Mesendoderm (in vitro differentiated cells): ENCODE measurements around the gene GAS2L1.

Source experiments
- DNase-seq: peaks from one replicate; pipeline ENCODE4 v3.0.0; 2013
- H2AK5ac ChIP-seq: 2 replicates; pipeline ENCODE4 v1.6.1; 2013; ENCODE audit warnings: low read length, inconsistent platforms
- H2BK120ac ChIP-seq: 2 replicates; pipeline ENCODE4 v1.6.1; 2013; ENCODE audit warnings: low read depth, mild to moderate bottlenecking, low read length, moderate library complexity, mixed read lengths
- H2BK15ac ChIP-seq: replicated peaks from 2 replicates; pipeline ENCODE4 v1.6.1; 2013; ENCODE audit warnings: low read depth, mild to moderate bottlenecking, moderate library complexity
- H2BK5ac ChIP-seq: 2 replicates; pipeline ENCODE4 v1.6.1; 2013; ENCODE audit warnings: low read length, inconsistent platforms
- H3K18ac ChIP-seq: 2 replicates; pipeline ENCODE4 v1.6.1; 2013; ENCODE audit warnings: mild to moderate bottlenecking, low read length, mixed read lengths
- H3K23ac ChIP-seq: one replicate; pipeline ENCODE4 v1.6.1; 2013; ENCODE audit warnings: low read length
- H3K27ac ChIP-seq: 2 replicates; pipeline ENCODE4 v1.5.1; 2013; ENCODE audit warnings: low read depth, mild to moderate bottlenecking, inconsistent platforms, low read length, moderate library complexity
- H3K27me3 ChIP-seq: 2 replicates; pipeline ENCODE4 v1.6.1; 2013; ENCODE audit warnings: low read length, control low read depth, mild to moderate bottlenecking, inconsistent platforms; ENCODE audit not compliant: insufficient read depth, poor library complexity
- H3K36me3 ChIP-seq: 2 replicates; pipeline ENCODE4 v1.6.1; 2013; ENCODE audit warnings: low read length, inconsistent platforms; ENCODE audit not compliant: control insufficient read depth, insufficient read depth
- H3K4ac ChIP-seq: one replicate; pipeline ENCODE4 v1.6.1; 2013; ENCODE audit warnings: low read depth, mild to moderate bottlenecking, low read length, moderate library complexity
- H3K4me1 ChIP-seq: 2 replicates; pipeline ENCODE4 v1.6.1; 2013; ENCODE audit warnings: low read depth, low read length, inconsistent platforms; ENCODE audit not compliant: control insufficient read depth
- H3K4me2 ChIP-seq: 2 replicates; pipeline ENCODE4 v1.6.1; 2013; ENCODE audit warnings: low read length
- H3K4me3 ChIP-seq: 2 replicates; pipeline ENCODE4 v1.5.1; 2013; ENCODE audit warnings: mild to moderate bottlenecking, low read length
- H3K56ac ChIP-seq: one replicate; pipeline ENCODE4 v1.6.1; 2013; ENCODE audit warnings: low read length
- H3K79me1 ChIP-seq: 2 replicates; pipeline ENCODE4 v1.6.1; 2013; ENCODE audit warnings: low read length, inconsistent platforms
- H3K79me2 ChIP-seq: 2 replicates; pipeline ENCODE4 v1.6.1; 2013; ENCODE audit warnings: mild to moderate bottlenecking, low read length; ENCODE audit not compliant: control insufficient read depth, insufficient read depth
- H3K9ac ChIP-seq: 2 replicates; pipeline ENCODE4 v1.6.1; 2013; ENCODE audit warnings: low read length, inconsistent platforms
- H4K5ac ChIP-seq: one replicate; pipeline ENCODE4 v1.6.1; 2013; ENCODE audit warnings: low read length
- H4K8ac ChIP-seq: one replicate; pipeline ENCODE4 v1.6.1; 2013; ENCODE audit warnings: low read depth, mild to moderate bottlenecking, control low read depth, low read length, moderate library complexity
- WGBS: extraction: QIAGEN DNeasy Blood & Tissue Kit; methylation state at CpG from one replicate; pipeline ENCODE4 v1.1.7; 2013; ENCODE audit warnings: low lambda C conversion rate, missing lambda C conversion rate; ENCODE audit not compliant: insufficient coverage; ENCODE audit errors: extremely low coverage; 5-methylcytosine and 5-hydroxymethylcytosine counted together

Gene GAS2L1

GRCh38 chr22:29284196-29284595 is 22.3 kb upstream of the GAS2L1 start:
- Histone ChIP-seq H4K8ac (no peak overlapping the region), H3K4me2 (no peak overlapping the region), H3K18ac (no peak overlapping the region), H3K23ac (no peak overlapping the region), H3K79me1 (peaks cover 17% of the 10 kb centered on the region), H3K4me1 (no peaks in the 10 kb centered on the region), H3K4ac (no peak overlapping the region), H2AK5ac (no peak overlapping the region), H3K4me3 (no peak overlapping the region), H3K56ac (no peak overlapping the region), H4K5ac (no peak overlapping the region), H2BK120ac (no peak overlapping the region), H3K79me2 (peaks cover 37% of the 10 kb centered on the region), H3K9ac (no peak overlapping the region), H2BK5ac (no peak overlapping the region), H3K27ac (no peak overlapping the region), H3K27me3 (no peaks in the 10 kb centered on the region), H3K36me3 (peaks cover 32% of the 10 kb centered on the region), H2BK15ac (no peak overlapping the region)
- no peak for DNase-seq
- no CpG with 5 or more reads among the region's 3 CpGs for WGBS

GRCh38 chr22:29288837-29289236 is 17.6 kb upstream of the GAS2L1 start:
- Histone ChIP-seq H3K4ac (no peak overlapping the region), H3K36me3 (peaks cover 24% of the 10 kb centered on the region), H4K8ac (no peak overlapping the region), H2BK120ac (no peak overlapping the region), H3K9ac (no peak overlapping the region), H3K4me3 (no peak overlapping the region), H3K56ac (no peak overlapping the region), H3K27me3 (no peaks in the 10 kb centered on the region), H2AK5ac (no peak overlapping the region), H3K79me2 (peaks cover 29% of the 10 kb centered on the region), H3K4me2 (no peak overlapping the region), H3K4me1 (no peaks in the 10 kb centered on the region), H3K27ac (no peak overlapping the region), H2BK15ac (no peak overlapping the region), H4K5ac (no peak overlapping the region), H3K23ac (no peak overlapping the region), H3K18ac (no peak overlapping the region), H2BK5ac (no peak overlapping the region), H3K79me1 (peaks cover 21% of the 10 kb centered on the region)
- WGBS = no CpG with 5 or more reads among the region's 2 CpGs
- DNase-seq = no peak

- no peak overlapping the region for H4K5ac ChIP-seq
- no peak overlapping the region for H3K9ac ChIP-seq
- H3K4me2 ChIP-seq = no peak overlapping the region
- no peak overlapping the region for H2BK15ac ChIP-seq
- H3K23ac ChIP-seq = no peak overlapping the region
- DNase-seq = no peak
- H3K79me1 ChIP-seq = peaks cover 15% of the 10 kb centered on the region
- peaks cover 19% of the 10 kb centered on the region for H3K36me3 ChIP-seq
- H3K56ac ChIP-seq = no peak overlapping the region
- no peak overlapping the region for H3K27ac ChIP-seq
- no peak overlapping the region for H2BK5ac ChIP-seq
- H3K27me3 ChIP-seq = no peaks in the 10 kb centered on the region
- no peaks in the 10 kb centered on the region for H3K4me1 ChIP-seq
- H2AK5ac ChIP-seq = no peak overlapping the region
- H3K79me2 ChIP-seq = peaks cover 23% of the 10 kb centered on the region
- WGBS = no CpG with 5 or more reads among the region's 5 CpGs
- no peak overlapping the region for H3K4ac ChIP-seq
- H4K8ac ChIP-seq = no peak overlapping the region
- H2BK120ac ChIP-seq = no peak overlapping the region
- no peak overlapping the region for H3K4me3 ChIP-seq
- no peak overlapping the region for H3K18ac ChIP-seq
These were observed 16.4 kb upstream of the GAS2L1 start for GRCh38 chr22:29290061-29290460.

GRCh38 chr22:29291215-29291614 is 15.2 kb upstream of the GAS2L1 start:
- Histone ChIP-seq H3K27me3 (no peaks in the 10 kb centered on the region), H3K79me1 (peaks cover 20% of the 10 kb centered on the region), H3K36me3 (peaks cover 25% of the 10 kb centered on the region), H3K79me2 (peaks cover 21% of the 10 kb centered on the region), H2BK120ac (no peak overlapping the region), H2BK5ac (no peak overlapping the region), H2AK5ac (no peak overlapping the region), H3K9ac (no peak overlapping the region), H2BK15ac (no peak overlapping the region), H3K56ac (no peak overlapping the region), H3K4ac (no peak overlapping the region), H4K5ac (no peak overlapping the region), H3K18ac (no peak overlapping the region), H4K8ac (no peak overlapping the region), H3K23ac (no peak overlapping the region), H3K4me2 (no peak overlapping the region), H3K4me3 (no peak overlapping the region), H3K4me1 (no peaks in the 10 kb centered on the region), H3K27ac (no peak overlapping the region)
- peak; percentile 48 for DNase-seq
- WGBS = no CpG with 5 or more reads among the region's 7 CpGs

DNA sequence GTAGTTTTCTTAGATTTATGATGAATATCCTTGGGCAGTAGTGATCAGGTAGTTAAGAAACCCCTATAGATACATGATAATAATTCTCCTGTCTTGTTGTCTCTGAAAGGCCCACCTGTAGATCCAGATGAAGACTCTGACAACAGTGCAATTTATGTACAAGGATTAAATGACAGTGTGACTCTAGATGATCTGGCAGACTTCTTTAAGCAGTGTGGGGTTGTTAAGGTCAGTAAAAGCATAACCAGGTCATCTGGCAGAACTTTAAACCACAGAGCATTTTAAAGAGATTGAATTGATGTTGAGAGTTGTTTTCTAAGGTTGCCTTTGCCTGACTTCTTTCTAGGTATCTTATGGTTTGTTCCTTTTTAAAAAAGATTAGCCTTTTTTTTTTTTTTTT is 14.1 kb upstream of the GAS2L1 start:
- Histone ChIP-seq H4K5ac (no peak overlapping the region), H3K27ac (no peak overlapping the region), H3K79me2 (peaks cover 18% of the 10 kb centered on the region), H3K36me3 (peaks cover 31% of the 10 kb centered on the region), H3K18ac (no peak overlapping the region), H2BK120ac (no peak overlapping the region), H3K4me1 (no peaks in the 10 kb centered on the region), H3K56ac (no peak overlapping the region), H3K23ac (no peak overlapping the region), H3K4me2 (no peak overlapping the region), H3K4ac (no peak overlapping the region), H2AK5ac (no peak overlapping the region), H2BK5ac (no peak overlapping the region), H3K4me3 (no peak overlapping the region), H3K27me3 (no peaks in the 10 kb centered on the region), H3K79me1 (peaks cover 19% of the 10 kb centered on the region), H4K8ac (no peak overlapping the region), H2BK15ac (no peak overlapping the region), H3K9ac (no peak overlapping the region)
- no peak for DNase-seq

DNA sequence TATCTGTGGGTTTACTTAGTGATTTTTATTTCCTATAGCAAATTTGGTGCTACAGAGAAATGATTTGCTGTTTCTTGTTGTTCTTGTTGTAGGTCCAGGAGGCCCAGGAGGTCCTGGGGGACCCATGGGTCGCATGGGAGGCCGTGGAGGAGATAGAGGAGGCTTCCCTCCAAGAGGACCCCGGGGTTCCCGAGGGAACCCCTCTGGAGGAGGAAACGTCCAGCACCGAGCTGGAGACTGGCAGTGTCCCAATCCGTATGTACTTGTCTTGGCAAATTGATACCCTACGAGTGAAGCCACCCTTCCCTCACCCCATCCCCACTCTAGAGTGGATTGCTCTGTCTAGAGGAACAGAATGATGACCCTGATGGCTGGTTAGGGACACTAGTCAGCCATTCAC is 7.8 kb upstream of the GAS2L1 start:
- no peaks in the 10 kb centered on the region for H3K27me3 ChIP-seq
- H3K9ac ChIP-seq = no peak overlapping the region
- peaks cover 9% of the 10 kb centered on the region for H3K79me1 ChIP-seq
- no peak overlapping the region for H2BK15ac ChIP-seq
- no peak overlapping the region for H3K27ac ChIP-seq
- no peak overlapping the region for H3K23ac ChIP-seq
- H3K36me3 ChIP-seq = peaks cover 40% of the 10 kb centered on the region
- no peak for DNase-seq
- no peak overlapping the region for H2BK5ac ChIP-seq
- no peaks in the 10 kb centered on the region for H3K79me2 ChIP-seq
- no peak overlapping the region for H3K4me2 ChIP-seq
- no peak overlapping the region for H4K5ac ChIP-seq
- no peak overlapping the region for H2AK5ac ChIP-seq
- H3K4me1 ChIP-seq = no peaks in the 10 kb centered on the region
- H3K4me3 ChIP-seq = no peak overlapping the region
- no peak overlapping the region for H3K4ac ChIP-seq
- no CpG with 5 or more reads among the region's 8 CpGs for WGBS
- H4K8ac ChIP-seq = no peak overlapping the region
- H2BK120ac ChIP-seq = no peak overlapping the region
- H3K56ac ChIP-seq = no peak overlapping the region
- no peak overlapping the region for H3K18ac ChIP-seq
